B cell (primary cell): ENCODE data around the gene NUP210. TPM values are rescaled to one million over a fixed set of nuclear protein-coding genes. Genes with fewer than 3 reads are reported as not detected.

Experiments used
- ATAC-seq: fragments of 200-7000 bp; cut with Tn5 transposase; one replicate; pipeline ENCODE4 v1.10.0; 2021; ENCODE audit warnings: low read depth, mild to moderate bottlenecking, moderate number of reproducible peaks, moderate library complexity
- CTCF ChIA-PET: fragments of 350-600 bp; sonication (Branson Sonifier 250); formaldehyde crosslinking; loops from one replicate; lab custom pipeline; 2021; ENCODE audit warnings: antibody characterized with exemption, inconsistent platforms; lab: Charles Lee
- POLR2A ChIA-PET: fragments of 350-600 bp; sonication (Branson Sonifier 250); formaldehyde crosslinking; loops from one replicate; lab custom pipeline; 2021; ENCODE audit warnings: antibody characterized with exemption; lab: Charles Lee
- DNase-seq: peaks from one replicate; pipeline ENCODE4 v3.0.0; 2013
- H2AFZ ChIP-seq: 2 replicates; pipeline ENCODE4 v1.6.1; 2012; ENCODE audit warnings: mild to moderate bottlenecking, low read depth, low read length; ENCODE audit not compliant: insufficient read depth, poor library complexity, severe bottlenecking
- H3K27ac ChIP-seq, 2 donors: 1 replicate in 1 of 2; 2 replicates in 1 of 2; pipeline ENCODE4 v1.5.1; 2012 to 2013; ENCODE audit warnings: low read length in 2 of 2, mild to moderate bottlenecking in 2 of 2, moderate library complexity in 1 of 2
- H3K27me3 ChIP-seq, 4 experiments: fragments of 200-600 bp in 1 of 4; sonication (generic) in 1 of 4; replicated peaks in 1 of 4; 1 replicate in 2 of 4; 2 replicates in 2 of 4; pipeline versions ENCODE4 v1.6.1 to v1.7.0; 2013 to 2016; ENCODE audit warnings: low read length in 3 of 4, mild to moderate bottlenecking in 2 of 4, mixed read lengths in 1 of 4, moderate library complexity in 1 of 4; ENCODE audit not compliant: insufficient read depth in 4 of 4, control insufficient read depth in 3 of 4; ENCODE audit errors: control extremely low read depth in 1 of 4
- H3K36me3 ChIP-seq, 2 experiments: replicated peaks in 1 of 2; 1 replicate in 1 of 2; 2 replicates in 1 of 2; pipeline versions ENCODE4 v1.6.1 to v1.7.1; 2013; ENCODE audit warnings: low read length in 1 of 2; ENCODE audit not compliant: insufficient read depth in 2 of 2, control insufficient read depth in 1 of 2; ENCODE audit errors: control extremely low read depth in 1 of 2, extremely low read depth in 1 of 2
- H3K4me1 ChIP-seq, 2 donors: fragments of 200-600 bp in 1 of 2; sonication (generic) in 1 of 2; 1 replicate in 1 of 2; 2 replicates in 1 of 2; pipeline versions ENCODE4 v1.5.1 to v1.6.1; 2013 to 2017; ENCODE audit warnings: low read length in 2 of 2; ENCODE audit not compliant: control insufficient read depth in 2 of 2, insufficient read depth in 2 of 2
- H3K4me2 ChIP-seq: replicated peaks from 2 replicates; pipeline ENCODE3; 2012; ENCODE audit warnings: mild to moderate bottlenecking, low read depth, low read length; ENCODE audit not compliant: poor library complexity, severe bottlenecking
- H3K4me3 ChIP-seq, 5 experiments: fragments of 200-600 bp in 1 of 5; sonication (generic) in 1 of 5; 1 replicate in 3 of 5; 2 replicates in 2 of 5; pipeline versions ENCODE4 v1.5.1 to v1.7.0; 2011 to 2016; ENCODE audit warnings: low read length in 4 of 5, mild to moderate bottlenecking in 4 of 5, low read depth in 2 of 5, control low read depth in 1 of 5, moderate library complexity in 1 of 5; ENCODE audit not compliant: insufficient read depth in 1 of 5; ENCODE audit errors: control extremely low read depth in 1 of 5, extremely low read depth in 1 of 5
- H3K79me2 ChIP-seq: fragments of 200-600 bp; sonication (generic); one replicate; pipeline ENCODE4 v1.6.0; 2016; ENCODE audit warnings: low read length; ENCODE audit not compliant: control insufficient read depth, insufficient read depth
- H3K9ac ChIP-seq: fragments of 200-600 bp; sonication (generic); 2 replicates; pipeline ENCODE4 v1.6.1; 2017; ENCODE audit warnings: mild to moderate bottlenecking, low read length, moderate library complexity
- H3K9me3 ChIP-seq, 3 donors: one replicate each; pipeline versions ENCODE4 v1.6.1 to v1.7.1; 2013; ENCODE audit warnings: low read length in 2 of 3; ENCODE audit not compliant: control insufficient read depth in 2 of 3, insufficient read depth in 1 of 3; ENCODE audit errors: control extremely low read depth in 1 of 3
- H4K20me1 ChIP-seq: 2 replicates; pipeline ENCODE4 v1.6.0; 2012; ENCODE audit warnings: mild to moderate bottlenecking, low read length; ENCODE audit not compliant: insufficient read depth, control insufficient read depth, poor library complexity, severe bottlenecking
- H3K27ac Mint-ChIP-seq: one replicate; pipeline ENCODE4 v1.8.0; 2021; ENCODE audit warnings: mixed read lengths
- H3K27me3 Mint-ChIP-seq: one replicate; pipeline ENCODE4 v1.8.0; 2021; ENCODE audit warnings: mixed read lengths
- H3K4me1 Mint-ChIP-seq: one replicate; pipeline ENCODE4 v1.8.0; 2021; ENCODE audit warnings: mixed read lengths
- H3K4me3 Mint-ChIP-seq: one replicate; pipeline ENCODE4 v1.8.0; 2021; ENCODE audit warnings: mixed read lengths
- H3K9me3 Mint-ChIP-seq: one replicate; pipeline ENCODE4 v1.8.0; 2022; ENCODE audit warnings: mixed read lengths; ENCODE audit not compliant: insufficient read depth
- EZH2 ChIP-seq: IDR thresholded peaks from 2 replicates; pipeline ENCODE4 v1.6.1; 2012; ENCODE audit warnings: borderline replicate concordance, low read depth, mild to moderate bottlenecking, moderate library complexity, low read length; ENCODE audit not compliant: insufficient read depth, poor library complexity, severe bottlenecking
- WGBS: methylation state at CpG from one replicate; pipeline ENCODE4 v1.1.5; 2013; ENCODE audit warnings: missing lambda C conversion rate; ENCODE audit not compliant: insufficient coverage; 5-methylcytosine and 5-hydroxymethylcytosine counted together
- intact Hi-C: fragments of 100-400 bp; cut with micrococcal nuclease; formaldehyde crosslinking; loops from one replicate; pipeline ENCODE4 v1.10.0; 2022
- polyA plus RNA-seq: library from polyadenylated mRNA; depleted of rRNA; stranded (reverse); fragments of >200 nt; gene quantifications from 2 replicates; pipeline ENCODE4 v1.2.3, GENCODE V29; 2012
- total RNA-seq, 2 donors: library from RNA; stranded (reverse); fragments of 120-200 nt in 1 of 2; gene quantifications; 1 replicate in 1 of 2; 2 replicates in 1 of 2; pipeline versions ENCODE4 v1.2.3 to v1.2.4, GENCODE V29; 2013 to 2022
- TF ChIP-seq, protein P1 (sequence below): fragments of 200-600 bp; IDR thresholded peaks from one replicate; pipeline ENCODE4 v1.8.0; 2022; ENCODE audit warnings: antibody characterized with exemption, mild to moderate bottlenecking

NUP210 gene
- total and polyA plus RNA-seq, 2 donors (not counting 1 experiment from before 2014, with no cell fraction given): 114 to 159 TPM

DNA sequence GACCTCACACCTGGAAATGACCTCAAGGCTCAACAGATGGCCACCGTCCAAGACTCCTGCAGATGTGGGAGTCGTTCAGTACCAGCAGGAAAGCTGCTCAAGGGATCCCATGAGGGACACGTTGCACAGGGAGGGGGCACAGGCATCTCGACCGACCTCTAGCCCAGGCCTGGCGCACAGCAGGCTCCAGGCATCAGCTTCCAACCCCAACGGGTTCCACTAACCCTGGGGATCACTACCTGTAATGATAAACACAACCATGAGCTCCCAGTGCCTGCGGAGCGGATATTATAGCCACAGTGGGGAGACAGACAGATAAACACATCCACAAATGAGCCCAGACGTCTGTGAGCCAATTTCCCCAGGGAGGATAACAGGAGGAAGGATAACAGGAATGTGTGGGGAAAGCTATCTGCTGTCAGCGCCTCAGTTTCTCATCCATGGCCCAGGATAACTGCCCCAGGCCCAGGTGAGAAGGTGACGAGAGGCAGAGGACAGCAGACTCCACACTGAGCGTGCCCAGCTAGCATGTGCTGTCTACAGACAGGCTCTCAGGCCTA lies 19.9 kb downstream of the NUP210 start:
- POLR2A ChIA-PET: no interaction called here
- peaks cover 92% of the 10 kb centered on the region for H3K79me2 ChIP-seq

DNA sequence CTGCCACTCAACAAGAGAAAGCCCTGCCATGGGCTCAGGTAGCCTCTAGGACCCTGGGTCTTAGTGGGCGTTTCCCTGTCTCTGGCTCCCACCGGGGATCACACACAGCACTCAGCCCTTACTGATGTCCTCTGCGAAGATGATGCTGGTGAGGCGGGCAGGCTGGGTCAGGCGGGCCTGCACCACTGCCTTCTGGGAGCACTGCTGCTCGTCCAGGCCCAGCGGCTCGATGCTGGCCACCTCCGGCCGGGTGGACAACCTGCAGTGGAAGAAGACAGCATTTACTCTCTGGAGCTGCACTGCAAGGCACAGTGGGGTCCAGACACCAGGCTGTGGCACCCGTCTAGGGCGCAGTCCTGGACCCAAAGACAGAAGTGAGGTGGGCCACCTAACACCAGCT lies 20.5 kb downstream of the NUP210 start:
- Histone ChIP-seq H3K36me3 (peaks cover 0 to 59% of the 10 kb centered on the region in 2 experiments), H4K20me1 (peaks cover 94% of the 10 kb centered on the region), H3K4me1 (no peaks in the 10 kb centered on the region), H3K4me3 (no peak overlapping the region), H2AFZ (no peak overlapping the region), H3K9ac (no peak overlapping the region), H3K9me3 (peaks cover 1 to 17% (median 8%) of the 10 kb centered on the region in 3 donors), H3K27ac (no peak overlapping the region), H3K4me2 (no peak overlapping the region), H3K79me2 (peaks cover 89% of the 10 kb centered on the region), H3K27me3 (no peaks in the 10 kb centered on the region)
- POLR2A ChIA-PET: no interaction called here
- H3K27ac Mint-ChIP-seq: no peak overlapping the region
- TF ChIP-seq, protein P1, sequence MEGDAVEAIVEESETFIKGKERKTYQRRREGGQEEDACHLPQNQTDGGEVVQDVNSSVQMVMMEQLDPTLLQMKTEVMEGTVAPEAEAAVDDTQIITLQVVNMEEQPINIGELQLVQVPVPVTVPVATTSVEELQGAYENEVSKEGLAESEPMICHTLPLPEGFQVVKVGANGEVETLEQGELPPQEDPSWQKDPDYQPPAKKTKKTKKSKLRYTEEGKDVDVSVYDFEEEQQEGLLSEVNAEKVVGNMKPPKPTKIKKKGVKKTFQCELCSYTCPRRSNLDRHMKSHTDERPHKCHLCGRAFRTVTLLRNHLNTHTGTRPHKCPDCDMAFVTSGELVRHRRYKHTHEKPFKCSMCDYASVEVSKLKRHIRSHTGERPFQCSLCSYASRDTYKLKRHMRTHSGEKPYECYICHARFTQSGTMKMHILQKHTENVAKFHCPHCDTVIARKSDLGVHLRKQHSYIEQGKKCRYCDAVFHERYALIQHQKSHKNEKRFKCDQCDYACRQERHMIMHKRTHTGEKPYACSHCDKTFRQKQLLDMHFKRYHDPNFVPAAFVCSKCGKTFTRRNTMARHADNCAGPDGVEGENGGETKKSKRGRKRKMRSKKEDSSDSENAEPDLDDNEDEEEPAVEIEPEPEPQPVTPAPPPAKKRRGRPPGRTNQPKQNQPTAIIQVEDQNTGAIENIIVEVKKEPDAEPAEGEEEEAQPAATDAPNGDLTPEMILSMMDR: no peak
- TF ChIP-seq EZH2: no peak
- intact Hi-C loops: no loop called here
- H3K9me3 Mint-ChIP-seq: no peaks in the 10 kb centered on the region
- H3K4me3 Mint-ChIP-seq: no peak overlapping the region
- CTCF ChIA-PET: no interaction called here
- H3K4me1 Mint-ChIP-seq: peaks cover 22% of the 10 kb centered on the region
- over 99% methylated on average over 12 of the region's 12 CpGs for WGBS
- H3K27me3 Mint-ChIP-seq: no peaks in the 10 kb centered on the region
- no peak for ATAC-seq
- no peak for DNase-seq

More for the DNA sequence above, 19.9 kb downstream of the NUP210 start:
- Histone ChIP-seq H3K4me1 (no peaks in the 10 kb centered on the region), H3K27ac (no peak overlapping the region), H3K27me3 (no peaks in the 10 kb centered on the region), H3K9ac (no peak overlapping the region), H3K36me3 (peaks cover 0 to 54% of the 10 kb centered on the region in 2 experiments), H4K20me1 (peaks cover 95% of the 10 kb centered on the region), H2AFZ (no peak overlapping the region), H3K9me3 (peaks cover 1 to 17% (median 8%) of the 10 kb centered on the region in 3 donors), H3K4me2 (no peak overlapping the region), H3K4me3 (no peak overlapping the region)
- 100% methylated on average over 7 of the region's 13 CpGs for WGBS
- Mint-ChIP-seq H3K9me3 (no peaks in the 10 kb centered on the region), H3K27ac (no peak overlapping the region), H3K4me3 (no peak overlapping the region), H3K4me1 (peaks cover 24% of the 10 kb centered on the region), H3K27me3 (no peaks in the 10 kb centered on the region)
- DNase-seq (no peak), ATAC-seq (no peak)
- TF ChIP-seq EZH2: no peak
- TF ChIP-seq, protein P1: no peak
- intact Hi-C loops: no loop called here
- CTCF ChIA-PET: interaction anchor here (0.6 kb wide), 1 partner anchor 63 kb away, joined by 3 read pairs; no protein-coding TSS in a partner anchor
